ENCODE measurements around the gene MIEF2.

MIEF2 gene

DNA sequence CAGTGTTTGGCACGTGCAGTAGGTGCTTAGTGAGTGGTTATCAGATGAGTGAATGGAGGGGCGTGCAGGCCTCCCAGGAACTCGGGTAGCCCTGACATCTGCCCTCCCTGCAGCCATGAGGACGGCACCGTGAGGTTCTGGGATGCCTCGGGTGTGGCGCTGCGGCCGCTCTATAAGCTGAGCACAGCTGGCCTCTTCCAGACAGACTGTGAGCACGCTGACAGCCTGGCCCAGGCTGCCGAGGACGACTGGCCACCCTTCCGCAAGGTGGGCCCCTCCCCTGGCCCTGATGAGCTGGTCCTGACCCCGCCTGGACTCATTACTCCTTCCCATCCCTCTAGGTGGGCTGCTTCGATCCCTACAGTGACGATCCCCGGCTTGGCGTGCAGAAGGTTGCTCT lies 24.0 kb upstream of the MIEF2 start:
- TF ChIP-seq, protein P1, sequence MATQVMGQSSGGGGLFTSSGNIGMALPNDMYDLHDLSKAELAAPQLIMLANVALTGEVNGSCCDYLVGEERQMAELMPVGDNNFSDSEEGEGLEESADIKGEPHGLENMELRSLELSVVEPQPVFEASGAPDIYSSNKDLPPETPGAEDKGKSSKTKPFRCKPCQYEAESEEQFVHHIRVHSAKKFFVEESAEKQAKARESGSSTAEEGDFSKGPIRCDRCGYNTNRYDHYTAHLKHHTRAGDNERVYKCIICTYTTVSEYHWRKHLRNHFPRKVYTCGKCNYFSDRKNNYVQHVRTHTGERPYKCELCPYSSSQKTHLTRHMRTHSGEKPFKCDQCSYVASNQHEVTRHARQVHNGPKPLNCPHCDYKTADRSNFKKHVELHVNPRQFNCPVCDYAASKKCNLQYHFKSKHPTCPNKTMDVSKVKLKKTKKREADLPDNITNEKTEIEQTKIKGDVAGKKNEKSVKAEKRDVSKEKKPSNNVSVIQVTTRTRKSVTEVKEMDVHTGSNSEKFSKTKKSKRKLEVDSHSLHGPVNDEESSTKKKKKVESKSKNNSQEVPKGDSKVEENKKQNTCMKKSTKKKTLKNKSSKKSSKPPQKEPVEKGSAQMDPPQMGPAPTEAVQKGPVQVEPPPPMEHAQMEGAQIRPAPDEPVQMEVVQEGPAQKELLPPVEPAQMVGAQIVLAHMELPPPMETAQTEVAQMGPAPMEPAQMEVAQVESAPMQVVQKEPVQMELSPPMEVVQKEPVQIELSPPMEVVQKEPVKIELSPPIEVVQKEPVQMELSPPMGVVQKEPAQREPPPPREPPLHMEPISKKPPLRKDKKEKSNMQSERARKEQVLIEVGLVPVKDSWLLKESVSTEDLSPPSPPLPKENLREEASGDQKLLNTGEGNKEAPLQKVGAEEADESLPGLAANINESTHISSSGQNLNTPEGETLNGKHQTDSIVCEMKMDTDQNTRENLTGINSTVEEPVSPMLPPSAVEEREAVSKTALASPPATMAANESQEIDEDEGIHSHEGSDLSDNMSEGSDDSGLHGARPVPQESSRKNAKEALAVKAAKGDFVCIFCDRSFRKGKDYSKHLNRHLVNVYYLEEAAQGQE (IDR thresholded peaks at IDR 0.05; ENCODE audit: insufficient replicate concordance, low read depth), result no peak
- TF ChIP-seq POLR2AphosphoS5 (IDR thresholded peaks at IDR 0.05; ENCODE audit: low read depth) (no peak), SPI1 (IDR thresholded peaks at IDR 0.05; ENCODE audit: borderline replicate concordance, low read depth) (no peak), GABPA (IDR thresholded peaks at IDR 0.05; ENCODE audit: low read depth) (no peak)
- TF ChIP-seq, protein P2, sequence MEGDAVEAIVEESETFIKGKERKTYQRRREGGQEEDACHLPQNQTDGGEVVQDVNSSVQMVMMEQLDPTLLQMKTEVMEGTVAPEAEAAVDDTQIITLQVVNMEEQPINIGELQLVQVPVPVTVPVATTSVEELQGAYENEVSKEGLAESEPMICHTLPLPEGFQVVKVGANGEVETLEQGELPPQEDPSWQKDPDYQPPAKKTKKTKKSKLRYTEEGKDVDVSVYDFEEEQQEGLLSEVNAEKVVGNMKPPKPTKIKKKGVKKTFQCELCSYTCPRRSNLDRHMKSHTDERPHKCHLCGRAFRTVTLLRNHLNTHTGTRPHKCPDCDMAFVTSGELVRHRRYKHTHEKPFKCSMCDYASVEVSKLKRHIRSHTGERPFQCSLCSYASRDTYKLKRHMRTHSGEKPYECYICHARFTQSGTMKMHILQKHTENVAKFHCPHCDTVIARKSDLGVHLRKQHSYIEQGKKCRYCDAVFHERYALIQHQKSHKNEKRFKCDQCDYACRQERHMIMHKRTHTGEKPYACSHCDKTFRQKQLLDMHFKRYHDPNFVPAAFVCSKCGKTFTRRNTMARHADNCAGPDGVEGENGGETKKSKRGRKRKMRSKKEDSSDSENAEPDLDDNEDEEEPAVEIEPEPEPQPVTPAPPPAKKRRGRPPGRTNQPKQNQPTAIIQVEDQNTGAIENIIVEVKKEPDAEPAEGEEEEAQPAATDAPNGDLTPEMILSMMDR (IDR thresholded peaks at IDR 0.05; ENCODE audit: insufficient read depth, low read length), result no peak
- Histone ChIP-seq H3K27me3 (ENCODE audit: insufficient read depth, poor library complexity, severe bottlenecking) (no peaks in the 10 kb centered on the region), H3K4me3 (replicated peaks; ENCODE audit: insufficient read depth, low read length) (no peak overlapping the region), H3K27ac (replicated peaks) (no peak overlapping the region)
- DNase-seq (ENCODE audit: low read depth in 1 of 2, low spot score in 1 of 2), result no peak

DNA sequence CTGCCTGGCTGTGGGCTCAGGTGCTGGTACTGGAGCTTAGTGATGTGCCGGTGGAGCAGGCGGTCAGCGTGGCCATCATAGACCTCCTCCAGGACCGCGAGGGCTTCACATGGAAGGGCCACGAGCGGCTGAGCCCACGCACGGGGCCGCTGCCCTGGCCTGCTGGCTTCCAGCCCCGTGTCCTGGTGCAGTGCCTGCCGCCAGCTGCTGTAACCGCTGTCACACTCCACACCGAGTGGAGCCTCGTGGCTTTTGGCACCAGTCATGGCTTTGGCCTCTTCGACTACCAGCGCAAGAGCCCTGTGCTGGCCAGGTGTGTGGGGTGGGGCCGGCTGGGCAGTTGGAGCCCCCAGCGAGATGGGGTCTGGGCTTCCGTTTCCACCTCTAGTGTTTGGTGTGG lies 23.0 kb upstream of the MIEF2 start:
- no peak for TF ChIP-seq POLR2AphosphoS5 (IDR thresholded peaks at IDR 0.05; ENCODE audit: low read depth)
- no peak for TF ChIP-seq GABPA (IDR thresholded peaks at IDR 0.05; ENCODE audit: low read depth)
- TF ChIP-seq SPI1 (IDR thresholded peaks at IDR 0.05; ENCODE audit: borderline replicate concordance, low read depth), result no peak
- no peak overlapping the region for H3K27ac ChIP-seq (replicated peaks)
- no peak overlapping the region for H3K4me3 ChIP-seq (replicated peaks; ENCODE audit: insufficient read depth, low read length)
- H3K27me3 ChIP-seq (ENCODE audit: insufficient read depth, poor library complexity, severe bottlenecking), result no peaks in the 10 kb centered on the region
- no peak for DNase-seq (ENCODE audit: low read depth in 1 of 2, low spot score in 1 of 2)

DNA sequence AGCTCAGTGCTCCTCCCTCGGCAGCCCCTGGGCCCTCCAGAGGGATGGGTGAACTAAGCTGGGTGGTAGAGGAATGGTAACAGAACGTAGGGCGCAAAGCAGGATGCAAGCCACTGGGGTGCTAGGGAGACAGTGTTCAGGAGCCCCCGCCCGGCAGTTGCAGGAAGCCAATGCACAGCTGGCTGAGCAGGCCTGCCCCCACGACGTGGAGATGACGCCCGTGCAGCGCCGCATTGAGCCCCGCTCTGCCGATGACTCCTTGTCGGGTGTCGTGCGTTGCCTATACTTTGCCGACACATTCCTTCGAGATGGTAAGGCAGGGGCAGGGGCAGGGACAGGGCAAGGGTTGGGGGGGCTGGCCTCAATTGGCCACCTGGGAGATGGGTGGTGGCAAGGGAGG lies 22.2 kb upstream of the MIEF2 start:
- Histone ChIP-seq H3K4me3 (replicated peaks; ENCODE audit: insufficient read depth, low read length) (no peak overlapping the region), H3K27ac (replicated peaks) (no peak overlapping the region), H3K27me3 (ENCODE audit: insufficient read depth, poor library complexity, severe bottlenecking) (no peaks in the 10 kb centered on the region)
- DNase-seq (ENCODE audit: low read depth in 1 of 2, low spot score in 1 of 2), result no peak
- TF ChIP-seq, protein P1 (IDR thresholded peaks at IDR 0.05; ENCODE audit: insufficient replicate concordance, low read depth), result no peak
- TF ChIP-seq POLR2AphosphoS5 (IDR thresholded peaks at IDR 0.05; ENCODE audit: low read depth) (no peak), GABPA (IDR thresholded peaks at IDR 0.05; ENCODE audit: low read depth) (no peak), SPI1 (IDR thresholded peaks at IDR 0.05; ENCODE audit: borderline replicate concordance, low read depth) (no peak)
- TF ChIP-seq, protein P2 (IDR thresholded peaks at IDR 0.05; ENCODE audit: insufficient read depth, low read length), result no peak

DNA sequence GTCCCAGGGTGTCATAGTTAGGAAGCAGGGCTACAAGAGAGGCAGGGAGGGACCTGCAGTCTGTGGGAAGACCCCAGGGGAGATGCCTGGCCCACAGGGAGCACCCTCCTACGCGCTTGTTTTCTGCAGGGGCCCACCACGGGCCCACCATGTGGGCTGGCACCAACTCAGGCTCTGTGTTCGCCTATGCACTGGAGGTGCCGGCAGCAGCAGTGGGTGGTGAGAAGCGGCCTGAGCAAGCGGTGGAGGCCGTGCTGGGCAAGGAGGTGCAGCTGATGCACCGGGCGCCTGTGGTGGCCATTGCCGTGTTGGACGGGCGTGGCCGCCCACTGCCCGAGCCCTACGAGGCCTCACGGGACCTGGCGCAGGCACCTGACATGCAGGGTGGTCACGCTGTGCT lies 20.0 kb upstream of the MIEF2 start:
- H3K27ac ChIP-seq (replicated peaks), result no peak overlapping the region
- H3K4me3 ChIP-seq (replicated peaks; ENCODE audit: insufficient read depth, low read length), result no peak overlapping the region
- H3K27me3 ChIP-seq (ENCODE audit: insufficient read depth, poor library complexity, severe bottlenecking), result no peaks in the 10 kb centered on the region
- DNase-seq (ENCODE audit: low read depth in 1 of 2, low spot score in 1 of 2), result no peak
- no peak for TF ChIP-seq POLR2AphosphoS5 (IDR thresholded peaks at IDR 0.05; ENCODE audit: low read depth)
- TF ChIP-seq GABPA (IDR thresholded peaks at IDR 0.05; ENCODE audit: low read depth), result no peak
- TF ChIP-seq, protein P2 (IDR thresholded peaks at IDR 0.05; ENCODE audit: insufficient read depth, low read length), result no peak
- TF ChIP-seq, protein P1 (IDR thresholded peaks at IDR 0.05; ENCODE audit: insufficient replicate concordance, low read depth), result no peak
- TF ChIP-seq SPI1 (IDR thresholded peaks at IDR 0.05; ENCODE audit: borderline replicate concordance, low read depth), result no peak

Measured in HL-60 (cell line).